Measurements from ENCODE around the gene FBXL16. TPM values are rescaled to one million over a fixed set of nuclear protein-coding genes. Genes with fewer than 3 reads are reported as not detected.
"Not testable (repeated sequence)": the region's sequence is repeated elsewhere in the genome, so short reads cannot be mapped to it uniquely, and the experiment has no call there.

FBXL16 gene
- total RNA-seq, 2 experiments from 2014 or later, result 12.7 to 14.3 TPM

DNA sequence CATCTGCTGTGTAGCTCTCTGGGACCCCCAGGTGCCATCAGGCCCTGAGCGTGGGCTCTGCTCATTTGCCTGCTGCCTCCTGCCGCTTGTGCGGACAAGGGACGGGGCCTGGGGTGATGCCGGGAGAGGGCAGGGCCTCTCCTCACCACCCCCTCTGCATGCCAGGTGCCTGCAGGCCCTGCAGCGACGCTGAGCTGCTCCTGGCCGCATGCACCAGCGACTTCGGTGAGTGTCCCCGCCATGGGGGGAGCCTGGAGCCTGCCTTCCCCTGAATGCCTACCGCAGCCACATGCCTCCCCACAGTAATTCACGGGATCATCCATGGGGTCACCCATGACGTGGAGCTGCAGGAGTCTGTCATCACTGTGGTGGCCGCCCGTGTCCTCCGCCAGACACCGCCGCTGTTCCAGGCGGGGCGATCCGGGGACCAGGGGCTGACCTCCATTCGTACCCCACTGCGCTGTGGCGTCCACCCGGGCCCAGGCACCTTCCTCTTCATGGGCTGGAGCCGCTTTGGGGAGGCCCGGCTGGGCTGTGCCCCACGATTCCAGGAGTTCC, 11.2 kb upstream of the FBXL16 start:
- peaks cover 21% of the 10 kb centered on the region for H3K27me3 Mint-ChIP-seq
- H3K9me3 Mint-ChIP-seq, result no peaks in the 10 kb centered on the region
- ChIA-PET POLR2A (no interaction called here), CTCF (interaction anchor here (1.3 to 1.6 kb wide), 4 partner anchors 9 to 69 kb away, joined by 4 to 7 read pairs (median 4); partner anchors contain the start of gene CCDC78)
- H3K36me3 Mint-ChIP-seq (ENCODE audit: low read depth), result no peaks in the 10 kb centered on the region
- no peak for DNase-seq
- H3K4me3 Mint-ChIP-seq, result no peak overlapping the region
- no peak overlapping the region for H3K27ac Mint-ChIP-seq
- peaks cover 18% of the 10 kb centered on the region for H3K4me1 Mint-ChIP-seq

DNA sequence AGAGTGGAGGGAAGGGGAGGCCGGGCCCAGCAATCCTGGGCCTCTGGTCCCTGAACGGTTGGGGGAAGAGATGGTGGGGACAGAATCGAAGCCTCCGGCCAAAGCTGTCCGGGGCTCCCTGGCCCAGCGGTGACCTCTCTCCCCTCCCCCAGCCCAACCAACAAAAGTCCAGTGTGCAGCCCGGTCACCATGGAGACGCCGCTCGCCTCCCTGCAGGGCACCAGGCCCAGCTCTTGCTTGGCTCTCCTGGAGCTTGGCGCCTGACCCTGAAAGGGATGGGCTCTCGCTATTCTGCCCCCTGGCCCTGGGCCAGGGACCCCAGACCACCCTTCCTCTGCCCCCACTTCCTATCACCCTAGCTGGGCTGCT, 10.6 kb upstream of the FBXL16 start:
- ChIA-PET POLR2A (no interaction called here), CTCF (interaction anchor here (0.9 to 1.6 kb wide), 6 partner anchors 10 to 70 kb away, joined by 3 to 7 read pairs (median 4); partner anchors contain the start of genes CCDC78 and CIAO3)
- Mint-ChIP-seq H3K9me3 (no peaks in the 10 kb centered on the region), H3K4me3 (peak overlapping the region; percentile 25), H3K27me3 (peaks cover 23% of the 10 kb centered on the region), H3K4me1 (peaks cover 17% of the 10 kb centered on the region), H3K36me3 (ENCODE audit: low read depth) (no peaks in the 10 kb centered on the region), H3K27ac (no peak overlapping the region)
- DNase-seq, result no peak

DNA sequence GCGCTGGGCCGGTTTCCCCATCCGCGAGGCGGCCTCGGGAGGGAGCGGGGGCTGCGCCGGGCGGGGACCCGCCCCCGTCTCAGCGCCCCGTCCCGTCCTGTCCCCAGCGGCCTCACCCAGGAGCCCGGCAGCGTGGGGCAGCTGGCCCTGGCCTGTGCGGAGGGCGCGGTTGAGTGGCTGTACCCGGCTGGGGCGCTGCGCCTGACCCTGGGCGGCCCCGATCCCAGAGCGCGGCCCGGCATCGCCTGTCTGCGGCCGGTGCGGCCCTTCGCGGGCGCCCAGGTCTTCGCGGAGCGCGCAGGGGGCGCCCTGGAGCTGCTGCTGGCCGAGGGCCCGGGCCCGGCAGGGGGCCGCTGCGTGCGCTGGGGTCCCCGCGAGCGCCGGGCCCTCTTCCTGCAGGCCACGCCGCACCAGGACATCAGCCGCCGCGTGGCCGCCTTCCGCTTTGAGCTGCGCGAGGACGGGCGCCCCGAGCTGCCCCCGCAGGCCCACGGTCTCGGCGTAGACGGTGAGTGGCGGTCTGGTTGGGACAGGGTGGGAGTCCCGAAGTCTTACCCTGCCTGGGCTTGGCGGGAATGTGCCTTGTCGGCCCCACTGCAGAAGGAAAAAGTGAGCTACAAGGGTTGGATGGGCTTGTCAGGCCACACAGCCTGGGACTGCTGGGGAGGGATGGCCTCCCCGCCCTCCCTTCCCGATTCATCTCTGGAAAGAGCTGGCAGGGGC, 10.0 kb upstream of the FBXL16 start:
- ChIA-PET POLR2A (interaction anchor here (1.0 kb wide), 1 partner anchor 73 kb away, joined by 3 read pairs; the partner anchor contains the start of genes CHTF18 and RPUSD1), CTCF (interaction anchor here (0.6 to 1.6 kb wide), 9 partner anchors 10 to 70 kb away, joined by 3 to 7 read pairs (median 3); partner anchors contain the start of genes CCDC78 and CIAO3)
- Mint-ChIP-seq H3K9me3 (no peaks in the 10 kb centered on the region), H3K27me3 (peaks cover 24% of the 10 kb centered on the region), H3K4me3 (peak overlapping the region; percentile 13), H3K4me1 (peaks cover 17% of the 10 kb centered on the region), H3K36me3 (ENCODE audit: low read depth) (no peaks in the 10 kb centered on the region), H3K27ac (no peak overlapping the region)
- no peak for DNase-seq

- Mint-ChIP-seq H3K9me3 (no peaks in the 10 kb centered on the region), H3K4me3 (peak within 1 kb of the TSS; percentile 13), H3K27ac (no peak within 1 kb of the TSS), H3K4me1 (peaks cover 9% of the 10 kb centered on the region), H3K27me3 (peaks cover 26% of the 10 kb centered on the region), H3K36me3 (ENCODE audit: low read depth) (no peaks in the 10 kb centered on the region)
- CTCF ChIA-PET, result interaction anchor here (0.6 to 1.3 kb wide), 5 partner anchors 8 to 70 kb away, joined by 3 read pairs; no protein-coding TSS in a partner anchor
- DNase-seq, result peak; percentile 89
- POLR2A ChIA-PET, result interaction anchor here (1.0 kb wide), 1 partner anchor 73 kb away, joined by 3 read pairs; the partner anchor contains the start of genes CHTF18 and RPUSD1
Measured at GRCh38 chr16:714558-715476, 9.2 kb upstream of the FBXL16 start, which contains the start of gene METRN. Gene METRN (plus strand): TSS chr16:715118. CDS start chr16:715290, 172 bp downstream.

DNA sequence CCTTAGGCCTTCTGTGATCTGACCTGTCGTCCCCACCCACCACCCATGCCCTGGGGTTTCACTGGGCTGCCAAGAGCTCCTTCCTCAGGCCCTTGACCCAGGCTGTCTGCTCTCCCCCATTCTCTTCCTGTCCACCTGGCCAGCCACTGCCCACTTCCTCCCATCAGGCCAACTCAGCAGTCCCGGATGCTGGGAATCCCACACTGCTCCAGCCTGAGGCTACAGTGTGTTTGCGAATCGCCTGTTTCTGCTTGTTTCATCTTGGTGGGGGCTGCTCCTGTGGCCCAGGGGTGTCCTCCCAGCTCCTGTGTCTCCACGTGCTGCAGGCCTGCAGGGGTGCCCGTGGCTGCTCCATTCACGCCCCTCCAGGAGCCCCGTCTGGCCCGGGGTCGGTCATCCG, 8.5 kb upstream of the FBXL16 start:
- CTCF ChIA-PET, result interaction anchor here (0.8 to 2.3 kb wide), 5 partner anchors 8 to 71 kb away, joined by 3 to 12 read pairs (median 3); partner anchors contain the start of genes CIAO3 and WDR24
- Mint-ChIP-seq H3K27ac (no peak overlapping the region), H3K4me1 (peaks cover 8% of the 10 kb centered on the region), H3K27me3 (peaks cover 30% of the 10 kb centered on the region), H3K36me3 (ENCODE audit: low read depth) (no peaks in the 10 kb centered on the region), H3K4me3 (no peak overlapping the region), H3K9me3 (no peaks in the 10 kb centered on the region)
- DNase-seq, result no peak
- POLR2A ChIA-PET, result no interaction called here

GRCh38 chr16:712740-713250, 7.2 kb upstream of the FBXL16 start:
- H3K4me1 Mint-ChIP-seq; H3K27ac Mint-ChIP-seq; H3K9me3 Mint-ChIP-seq; POLR2A ChIA-PET; H3K36me3 Mint-ChIP-seq (ENCODE audit: low read depth); H3K4me3 Mint-ChIP-seq: not testable (repeated sequence)
- CTCF ChIA-PET, result interaction anchor here (0.9 to 2.3 kb wide), 15 partner anchors 8 to 390 kb away, joined by 3 to 12 read pairs (median 4); partner anchors contain the start of genes ANTKMT, CCDC78, CHTF18 and CIAO3
- H3K27me3 Mint-ChIP-seq, result peaks cover 37% of the 10 kb centered on the region
- peak; percentile 56 for DNase-seq

- no peaks in the 10 kb centered on the region for H3K9me3 Mint-ChIP-seq
- no peak overlapping the region for H3K4me3 Mint-ChIP-seq
- POLR2A ChIA-PET, result interaction anchor here (0.6 kb wide), 1 partner anchor 805 kb away, joined by 3 read pairs; no protein-coding TSS in a partner anchor
- peaks cover 8% of the 10 kb centered on the region for H3K4me1 Mint-ChIP-seq
- CTCF ChIA-PET, result interaction anchor here (0.9 to 2.3 kb wide), 16 partner anchors 8 to 392 kb away, joined by 3 to 12 read pairs (median 4); partner anchors contain the start of genes ANTKMT, CCDC78, CHTF18 and CIAO3
- H3K27ac Mint-ChIP-seq, result no peak overlapping the region
- peak; percentile 78 for DNase-seq
- no peaks in the 10 kb centered on the region for H3K36me3 Mint-ChIP-seq (ENCODE audit: low read depth)
- peaks cover 45% of the 10 kb centered on the region for H3K27me3 Mint-ChIP-seq
Measured at GRCh38 chr16:711548-712320, 6.1 kb upstream of the FBXL16 start.

DNA sequence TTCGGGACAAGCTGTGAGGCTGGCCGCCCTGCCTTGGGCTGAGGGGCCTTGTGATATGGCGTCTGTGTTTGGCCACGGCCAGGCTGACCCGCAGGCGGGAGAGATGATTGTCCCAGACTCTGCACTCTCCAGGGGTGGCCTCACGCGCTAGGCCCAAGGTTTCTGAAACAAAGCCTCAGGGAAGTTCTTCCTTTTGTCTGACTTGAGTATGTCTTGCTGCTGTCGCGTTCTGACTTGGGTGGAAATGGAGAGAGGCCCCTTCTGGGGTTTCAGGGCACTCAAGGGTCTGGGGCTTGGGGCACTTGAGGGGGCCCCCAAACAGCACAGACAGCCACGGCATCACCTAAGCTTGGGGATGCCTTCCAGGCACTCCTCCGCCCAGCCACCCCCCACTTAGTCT, 5.5 kb upstream of the FBXL16 start:
- CTCF ChIA-PET, result interaction anchor here (1.0 to 1.4 kb wide), 3 partner anchors 17 to 74 kb away, joined by 3 to 5 read pairs (median 4); partner anchors contain the start of gene CIAO3
- H3K4me1 Mint-ChIP-seq, result peaks cover 8% of the 10 kb centered on the region
- no peak overlapping the region for H3K27ac Mint-ChIP-seq
- no peaks in the 10 kb centered on the region for H3K36me3 Mint-ChIP-seq (ENCODE audit: low read depth)
- POLR2A ChIA-PET, result interaction anchor here (0.6 kb wide), 1 partner anchor 805 kb away, joined by 3 read pairs; no protein-coding TSS in a partner anchor
- no peak overlapping the region for H3K4me3 Mint-ChIP-seq
- no peak for DNase-seq
- no peaks in the 10 kb centered on the region for H3K9me3 Mint-ChIP-seq
- peaks cover 47% of the 10 kb centered on the region for H3K27me3 Mint-ChIP-seq

DNA sequence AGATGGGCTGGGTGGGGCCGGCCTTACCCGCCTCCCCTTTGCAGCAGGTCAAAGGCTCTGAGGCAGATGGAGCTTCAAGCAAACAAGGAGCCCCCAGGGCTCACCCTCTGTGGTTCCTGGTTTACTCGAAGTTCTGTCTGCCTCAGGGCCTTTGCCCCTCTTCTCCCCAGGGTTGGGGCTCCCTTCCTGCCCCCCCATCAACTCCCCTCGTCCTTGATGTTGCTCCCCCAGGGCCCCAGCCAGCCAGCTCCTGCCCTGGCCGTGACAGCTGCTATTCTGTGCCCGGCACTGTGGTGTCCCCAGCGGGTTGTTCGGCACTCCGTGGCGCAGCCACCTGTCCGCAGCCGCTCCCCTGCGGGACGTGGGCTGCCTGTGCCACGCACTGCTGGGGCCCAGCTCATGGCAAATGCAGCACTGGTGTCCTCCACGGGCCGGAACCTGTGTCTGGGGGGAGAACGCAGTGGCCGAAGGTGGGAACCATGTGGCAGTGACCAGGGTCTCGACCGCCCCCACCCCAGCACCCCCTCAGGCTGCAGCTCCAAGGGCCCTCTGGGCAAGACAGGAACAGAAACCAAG, 5.0 kb upstream of the FBXL16 start:
- H3K36me3 Mint-ChIP-seq (ENCODE audit: low read depth), result no peaks in the 10 kb centered on the region
- no peak for DNase-seq
- peaks cover 44% of the 10 kb centered on the region for H3K27me3 Mint-ChIP-seq
- H3K27ac Mint-ChIP-seq, result no peak overlapping the region
- H3K4me3 Mint-ChIP-seq, result no peak overlapping the region
- ChIA-PET CTCF (interaction anchor here (1.0 to 1.4 kb wide), 4 partner anchors 15 to 74 kb away, joined by 3 to 5 read pairs (median 4); partner anchors contain the start of gene CIAO3), POLR2A (interaction anchor here (0.6 kb wide), 1 partner anchor 806 kb away, joined by 3 read pairs; no protein-coding TSS in a partner anchor)
- H3K4me1 Mint-ChIP-seq, result peaks cover 8% of the 10 kb centered on the region
- no peaks in the 10 kb centered on the region for H3K9me3 Mint-ChIP-seq

- H3K4me1 Mint-ChIP-seq, result peaks cover 8% of the 10 kb centered on the region
- H3K4me3 Mint-ChIP-seq, result no peak overlapping the region
- peaks cover 44% of the 10 kb centered on the region for H3K27me3 Mint-ChIP-seq
- H3K36me3 Mint-ChIP-seq (ENCODE audit: low read depth), result no peaks in the 10 kb centered on the region
- CTCF ChIA-PET, result interaction anchor here (0.6 to 1.4 kb wide), 4 partner anchors 14 to 743 kb away, joined by 3 to 4 read pairs (median 4); partner anchors contain the start of gene CIAO3
- no peak overlapping the region for H3K27ac Mint-ChIP-seq
- DNase-seq, result no peak
- no peaks in the 10 kb centered on the region for H3K9me3 Mint-ChIP-seq
- POLR2A ChIA-PET, result no interaction called here
Measured at GRCh38 chr16:709566-710499, 4.2 kb upstream of the FBXL16 start.

Data from activated CD4-positive, alpha-beta T cell treated with anti-CD3 and anti-CD28 coated beads, Interleukin-2, amount 10 ng/mL, durations not matched to agents 7 days and 5 days (primary cell).